GM21423 (cell line): ENCODE data around the gene FEN1.
A peak's percentile ranks its signal among the peaks of the same experiment; 100 is the strongest.

Experiments used
- ATAC-seq: cut with Tn5 transposase; IDR thresholded peaks from one replicate; pipeline ENCODE4 v1.9.1; 2021; ENCODE audit warnings: mild to moderate bottlenecking, moderate library complexity; ENCODE audit not compliant: unreplicated experiment

Gene FEN1

GRCh38 chr11:61774411-61774810 lies 18.3 kb upstream of the FEN1 start:
- ATAC-seq: no peak

DNA sequence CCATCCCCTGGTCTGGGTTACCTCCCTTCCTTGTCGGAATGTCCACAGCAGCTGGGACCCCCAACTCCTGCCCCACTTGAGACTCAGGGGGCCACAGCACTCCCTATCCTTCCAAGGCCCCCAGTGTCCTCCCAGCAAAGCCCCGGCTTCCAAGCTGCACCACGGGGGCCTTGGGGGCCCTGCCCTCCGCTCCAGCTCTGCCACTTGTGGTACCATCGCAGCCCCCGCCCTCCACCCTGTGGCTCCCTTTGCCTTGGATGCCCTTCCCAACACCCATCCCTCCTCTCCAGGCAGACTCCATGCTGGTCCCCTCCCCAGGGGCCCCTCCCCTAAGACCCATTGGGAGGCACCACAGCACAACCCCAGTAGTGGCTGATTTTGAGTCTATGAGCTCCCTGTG lies 17.6 kb upstream of the FEN1 start:
- no peak for ATAC-seq

- ATAC-seq: no peak
These were observed 16.8 kb upstream of the FEN1 start for GRCh38 chr11:61775606-61776554.

DNA sequence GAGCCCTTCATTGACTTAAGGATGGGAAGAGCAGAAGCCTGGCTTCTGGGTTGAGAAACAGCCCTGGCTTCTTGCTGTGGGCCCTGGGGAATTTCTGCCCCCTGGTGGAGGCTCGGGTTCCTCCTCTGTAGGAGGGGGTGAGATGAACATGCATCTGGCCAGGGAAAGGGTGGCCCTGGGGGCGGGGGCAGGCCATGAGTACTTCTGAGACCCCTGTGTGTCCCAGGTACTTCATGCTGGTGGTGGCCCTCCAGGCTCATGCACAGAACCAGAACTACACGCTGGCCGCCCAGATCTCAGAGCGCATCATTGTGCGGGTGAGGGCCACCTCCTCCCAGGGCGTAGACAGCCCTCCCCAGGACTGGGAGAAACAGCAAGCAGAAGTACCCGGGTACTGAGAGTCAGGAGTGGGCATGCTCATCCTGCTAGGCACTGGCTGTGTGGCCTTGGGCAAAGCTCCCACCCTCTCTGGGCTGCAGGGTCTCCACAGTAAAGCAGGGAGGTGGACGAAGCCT lies 16.1 kb upstream of the FEN1 start:
- no peak for ATAC-seq

DNA sequence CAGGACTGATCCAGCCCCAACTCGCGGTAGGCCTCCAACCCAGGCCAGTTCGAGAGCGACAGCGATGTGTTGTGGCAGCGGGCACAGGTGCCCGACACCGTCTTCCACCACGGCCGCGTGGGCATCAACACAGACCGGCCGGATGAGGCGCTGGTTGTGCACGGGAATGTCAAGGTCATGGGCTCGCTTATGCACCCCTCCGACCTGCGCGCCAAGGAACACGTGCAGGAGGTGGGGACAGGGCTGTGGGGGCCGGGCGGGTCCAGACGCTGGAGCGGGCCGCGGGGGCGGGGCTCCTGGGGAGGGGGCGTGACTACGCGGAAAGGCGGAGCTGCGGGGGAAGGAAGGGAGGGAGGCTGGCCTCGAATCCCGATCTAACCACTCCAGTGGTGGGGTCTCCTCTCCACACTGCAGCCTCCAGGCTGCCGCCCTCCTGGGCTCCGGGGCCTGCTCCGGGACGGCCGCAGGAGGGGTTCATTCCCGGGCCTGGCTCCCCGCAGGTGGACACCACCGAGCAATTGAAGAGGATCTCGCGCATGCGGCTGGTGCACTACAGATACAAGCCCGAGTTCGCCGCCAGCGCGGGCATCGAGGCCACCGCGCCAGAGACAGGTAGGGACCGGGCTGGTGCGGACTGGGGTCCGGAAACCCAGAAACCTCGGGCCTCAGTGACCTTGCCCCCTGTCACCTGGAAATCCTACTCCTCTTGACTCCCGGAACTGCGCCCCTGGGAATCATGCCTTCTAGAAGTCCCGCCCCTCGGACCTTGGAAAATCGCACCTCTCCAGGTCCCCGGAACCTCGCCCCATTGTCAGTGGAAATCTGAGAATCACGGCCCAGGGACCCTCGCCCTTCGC lies 15.2 kb upstream of the FEN1 start:
- ATAC-seq: no peak

DNA sequence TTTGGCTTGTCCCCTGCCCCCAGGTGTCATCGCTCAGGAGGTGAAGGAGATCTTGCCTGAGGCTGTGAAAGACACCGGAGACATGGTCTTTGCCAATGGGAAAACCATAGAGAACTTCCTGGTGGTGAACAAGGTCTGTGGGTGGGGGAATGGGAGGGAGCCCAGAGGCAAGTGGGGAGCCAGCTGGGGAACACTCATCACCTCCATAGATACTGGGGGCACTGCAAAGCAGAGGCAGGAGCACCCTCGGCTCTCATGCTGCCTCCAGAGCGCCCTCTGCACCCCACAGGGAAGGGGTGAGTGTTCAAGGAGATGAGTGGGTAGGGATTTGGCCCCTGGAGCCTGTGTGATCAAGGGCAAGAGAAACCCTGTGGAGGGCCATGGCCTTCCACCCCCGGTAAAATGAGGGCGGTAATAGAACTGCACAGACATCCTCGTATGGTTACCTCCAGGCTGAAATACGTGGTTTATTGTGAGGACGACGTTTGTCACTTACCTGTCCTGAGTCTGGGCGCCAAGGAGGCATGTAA lies 14.3 kb upstream of the FEN1 start:
- no peak for ATAC-seq

GRCh38 chr11:61778920-61779650 lies 13.6 kb upstream of the FEN1 start:
- ATAC-seq: no peak

DNA sequence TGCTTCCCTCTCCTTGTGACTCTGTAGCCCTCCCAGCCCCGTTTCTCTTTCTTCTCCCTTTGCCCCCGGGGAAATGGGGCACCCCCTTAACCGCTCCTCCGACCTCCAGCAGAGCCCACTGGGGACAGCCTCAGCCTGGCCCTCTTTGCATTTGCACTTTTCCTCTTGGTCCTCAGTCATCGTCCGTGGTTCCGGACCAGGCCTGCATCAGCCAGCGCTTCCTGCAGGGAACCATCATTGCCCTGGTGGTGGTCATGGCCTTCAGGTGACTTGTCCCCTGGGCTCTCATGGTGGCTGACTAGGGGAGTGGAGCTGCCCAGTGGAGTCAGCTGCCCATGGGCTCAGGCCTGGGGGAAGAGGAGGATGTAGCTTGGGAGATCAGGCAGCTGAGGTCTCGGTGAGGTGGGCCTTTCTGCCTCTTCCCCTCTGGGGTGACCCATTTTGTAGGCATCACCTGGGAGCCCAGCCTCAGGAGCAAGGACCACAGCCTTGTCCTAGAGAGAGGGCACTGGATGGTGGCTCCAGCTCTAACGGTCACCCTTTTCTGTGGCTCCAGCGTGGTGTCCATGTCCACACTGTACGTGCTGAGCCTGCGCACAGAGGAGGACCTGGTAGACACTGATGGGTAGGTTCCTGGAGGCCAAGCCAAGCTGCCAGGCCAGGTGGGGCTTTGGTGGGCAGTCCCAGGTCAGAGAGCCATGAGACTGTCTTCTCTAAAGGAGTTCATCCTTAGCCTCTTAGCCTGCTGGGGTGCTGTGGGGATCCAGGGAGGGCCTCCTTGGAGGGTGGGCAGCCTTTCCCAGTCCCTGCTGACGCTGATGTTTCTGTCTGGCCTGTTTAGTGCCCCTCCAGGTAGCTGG lies 12.8 kb upstream of the FEN1 start:
- no peak for ATAC-seq

DNA sequence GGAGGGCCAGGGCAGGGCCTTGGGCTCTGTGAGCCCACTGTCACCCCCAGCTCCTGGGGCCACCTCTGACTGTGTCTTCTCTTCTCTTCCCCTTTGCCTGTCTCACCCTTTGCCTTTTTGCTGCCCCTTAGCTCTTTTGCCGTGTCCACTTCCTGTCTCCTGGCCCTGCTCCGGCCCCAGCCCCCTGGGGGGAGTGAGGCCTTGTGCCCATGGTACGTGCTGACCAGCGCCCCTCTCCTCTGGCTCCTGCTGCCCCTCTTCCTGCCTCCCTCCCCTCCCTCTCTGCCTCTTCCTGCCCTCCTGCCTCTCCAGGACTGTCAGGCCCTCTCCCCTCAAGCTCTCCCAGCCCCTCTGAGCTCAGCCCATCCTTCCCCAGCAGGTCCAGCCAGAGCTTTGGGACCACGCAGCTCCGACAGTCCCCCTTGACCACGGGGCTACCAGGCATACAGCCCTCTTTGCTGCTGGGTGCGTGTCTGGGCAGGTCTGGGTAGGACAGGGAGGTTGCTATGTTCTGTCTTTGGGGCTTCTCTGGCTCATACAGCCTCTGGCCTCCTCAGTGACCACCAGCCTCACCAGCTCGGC lies 12.0 kb upstream of the FEN1 start:
- no peak for ATAC-seq

- no peak for ATAC-seq
These were observed 11.1 kb upstream of the FEN1 start for GRCh38 chr11:61781585-61781984.

DNA sequence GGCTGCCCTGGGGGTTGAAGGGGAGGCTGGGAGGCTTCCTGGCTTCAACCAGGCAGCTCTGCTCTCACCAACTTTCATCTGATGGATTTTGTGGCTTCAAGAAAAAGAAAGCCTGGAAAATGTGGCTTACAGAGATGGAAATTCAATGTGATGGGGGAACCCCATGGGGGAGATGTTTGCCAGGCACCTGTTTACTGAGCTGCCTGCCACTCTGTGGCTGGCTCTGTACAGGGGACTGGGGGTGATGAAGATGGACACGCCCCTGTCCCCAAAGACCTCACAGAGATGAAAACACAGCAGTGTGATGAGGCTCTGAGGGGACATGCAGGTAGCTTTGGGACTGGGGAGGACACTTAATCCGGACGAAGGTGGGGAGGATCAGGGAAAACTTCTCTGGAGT lies 10.4 kb upstream of the FEN1 start:
- ATAC-seq: no peak

DNA sequence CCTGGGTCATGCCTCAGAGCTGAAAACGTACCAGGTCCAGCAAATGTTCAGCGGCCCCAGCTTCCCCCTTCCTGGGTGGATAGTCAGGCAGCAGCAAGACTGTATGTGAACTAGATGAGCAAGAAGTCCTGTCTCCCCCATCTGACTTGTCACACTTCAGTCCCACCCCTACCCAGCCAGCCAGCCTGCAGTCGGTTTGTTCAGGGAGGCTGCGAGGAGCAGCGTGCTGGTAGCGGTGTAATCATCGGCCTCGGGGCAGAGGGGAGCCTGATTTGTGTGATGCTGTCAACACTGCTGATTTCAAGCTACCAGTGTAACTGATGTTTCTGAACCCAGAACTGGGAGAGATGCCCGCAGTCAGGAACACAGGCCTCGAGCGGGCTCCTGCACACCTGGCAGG lies 9.9 kb upstream of the FEN1 start:
- no peak for ATAC-seq

GRCh38 chr11:61783717-61784505 lies 8.8 kb upstream of the FEN1 start:
- no peak for ATAC-seq

DNA sequence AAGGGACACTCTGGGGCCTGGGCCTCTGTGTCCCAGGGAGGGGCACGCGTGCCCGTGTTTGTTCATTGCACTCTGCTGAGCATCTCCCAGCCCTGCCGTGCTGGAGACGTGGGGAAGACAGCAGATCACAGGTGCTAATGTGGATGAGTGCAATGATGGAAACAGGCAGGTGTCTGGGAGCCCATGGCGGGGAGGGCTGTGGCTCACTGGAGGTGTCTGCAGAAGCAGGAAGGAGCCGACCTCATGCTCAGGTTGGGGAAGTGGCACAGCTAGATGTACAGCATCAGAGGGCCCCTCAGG lies 8.3 kb upstream of the FEN1 start:
- ATAC-seq: no peak

- peak; percentile 42 for ATAC-seq
These were observed 6.8 kb upstream of the FEN1 start for GRCh38 chr11:61785837-61786402.

DNA sequence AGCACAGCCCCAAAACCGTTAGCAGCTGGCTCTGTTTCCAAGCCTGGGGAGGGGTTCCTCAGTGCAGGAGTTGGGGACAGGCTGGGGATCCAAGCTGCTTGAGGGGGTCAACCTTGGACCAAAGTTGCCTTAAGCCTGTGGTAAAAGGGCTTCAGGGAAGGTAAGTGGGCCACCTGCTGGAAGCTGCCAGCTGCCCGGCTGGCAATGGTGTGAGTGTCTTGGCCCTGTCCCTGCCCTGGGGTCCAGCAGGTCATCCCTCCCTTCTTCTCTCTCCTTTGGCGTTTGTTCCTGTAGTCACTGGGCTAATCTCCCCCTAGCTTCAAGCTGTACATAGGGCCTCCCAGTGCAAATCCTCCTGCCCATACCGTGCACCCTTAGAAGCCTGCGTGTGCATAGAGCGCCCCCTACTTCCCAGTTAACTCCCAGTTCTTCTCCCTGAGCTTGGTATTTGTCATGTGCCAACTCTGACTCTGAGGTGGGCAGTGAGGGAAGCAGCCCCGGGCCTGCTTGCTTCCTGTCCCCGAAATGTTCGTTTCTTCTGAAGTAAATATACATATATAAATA lies 4.7 kb upstream of the FEN1 start:
- ATAC-seq: no peak

DNA sequence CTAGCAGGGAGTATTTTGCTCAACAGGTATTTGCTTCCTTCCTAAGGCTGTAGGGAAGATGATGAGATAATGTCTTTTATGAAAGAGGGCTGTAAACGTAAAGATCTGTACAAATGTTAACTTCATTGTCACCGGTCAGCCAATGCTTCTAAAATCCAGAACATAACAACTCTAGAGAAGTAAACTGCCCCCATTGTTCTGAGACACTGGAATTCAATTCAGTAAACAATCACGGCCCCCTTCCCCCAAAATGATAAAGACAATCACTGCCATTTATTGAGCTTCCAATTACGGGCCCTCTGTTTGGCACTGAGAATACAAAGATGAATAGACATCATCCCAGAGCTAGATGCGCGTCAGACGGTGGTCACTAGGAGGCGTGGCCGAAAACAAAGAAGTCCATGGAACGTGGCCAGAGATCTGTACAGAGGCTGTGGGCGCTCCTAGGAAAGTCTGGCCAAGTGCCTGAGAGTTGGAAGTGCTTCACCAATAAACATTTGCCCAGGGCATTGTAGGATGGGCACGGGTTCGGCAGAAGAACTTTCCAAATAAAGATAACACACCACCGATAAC lies 888 bp upstream of the FEN1 start:
- ATAC-seq: peak; percentile 18
